Body of pancreas (tissue), 4 donors: ENCODE results near the gene STK38.

Source experiments
- CTCF ChIP-seq, 7 experiments: fragments of 450-650 bp in 4 of 7; fragments of 200-600 bp in 3 of 7; sonication (generic) in 3 of 7; IDR thresholded peaks; one replicate each; pipeline ENCODE4 v1.5.1; 2016 to 2019; ENCODE audit warnings: antibody characterized with exemption in 7 of 7
- POLR2A ChIP-seq, 3 donors: fragments of 450-650 bp; IDR thresholded peaks; one replicate each; pipeline ENCODE4 v1.6.1; 2016; ENCODE audit warnings: antibody characterized with exemption in 3 of 3, mild to moderate bottlenecking in 2 of 3

- TF ChIP-seq POLR2A (IDR thresholded peaks at IDR 0.05) (no peak), CTCF (IDR thresholded peaks at IDR 0.05) (no peak)
Observed at GRCh38 chr6:36463676-36464075, 83.6 kb downstream of the STK38 start.
